Subcutaneous adipose tissue (tissue), 4 donors: Measurements from ENCODE around the gene FSCN2. TPM values are rescaled to one million over a fixed set of nuclear protein-coding genes. Genes with fewer than 3 reads are reported as not detected.

ENCODE experiments used
- CTCF ChIP-seq: fragments of 450-650 bp; IDR thresholded peaks from one replicate; pipeline ENCODE4 v1.5.1; 2016; ENCODE audit warnings: low read depth, mild to moderate bottlenecking, control low read depth, antibody characterized with exemption, moderate library complexity
- total RNA-seq, 4 donors: library from RNA; depleted of rRNA; stranded (reverse); fragments of >200 nt; gene quantifications; one replicate each; pipeline ENCODE4 v1.1.0, GENCODE V29; 2016

The FSCN2 gene
- total RNA-seq, 4 donors from 2014 or later = 0.88 to 1.0 TPM; not detected in 2

GRCh38 chr17:81515530-81516041 lies 12.6 kb upstream of the FSCN2 start:
- no peak for TF ChIP-seq CTCF

GRCh38 chr17:81516439-81516838 lies 11.7 kb upstream of the FSCN2 start:
- TF ChIP-seq CTCF = no peak

- no peak for TF ChIP-seq CTCF
These were observed 11.2 kb upstream of the FSCN2 start for GRCh38 chr17:81517009-81517338.

- TF ChIP-seq CTCF = no peak
These were observed 10.7 kb upstream of the FSCN2 start for GRCh38 chr17:81517339-81518112.

- TF ChIP-seq CTCF = no peak
These were observed 9.9 kb upstream of the FSCN2 start for GRCh38 chr17:81518113-81518784.

- no peak for TF ChIP-seq CTCF
These were observed 9.3 kb upstream of the FSCN2 start for GRCh38 chr17:81518785-81519283.

- TF ChIP-seq CTCF = no peak
These were observed 8.7 kb upstream of the FSCN2 start for GRCh38 chr17:81519284-81520020.
